Mucosa of descending colon (tissue), 3 donors: ENCODE measurements around the gene FYCO1. TPM values are rescaled to one million over a fixed set of nuclear protein-coding genes. Genes with fewer than 3 reads are reported as not detected.

Experiments
- ATAC-seq: fragments of 200-7000 bp; cut with Tn5 transposase; one replicate; pipeline ENCODE4 v1.9.1; 2020; ENCODE audit warnings: mild to moderate bottlenecking, moderate library complexity
- DNase-seq, 3 donors: peaks; one replicate each; pipeline ENCODE4 v3.0.0-alpha.2; 2020
- H3K36me3 ChIP-seq: fragments of 200-600 bp; one replicate; pipeline ENCODE4 v1.8.0; 2021; ENCODE audit warnings: low read depth, mild to moderate bottlenecking
- H3K4me1 ChIP-seq: fragments of 200-600 bp; one replicate; pipeline ENCODE4 v1.8.0; 2021; ENCODE audit warnings: low read depth, mild to moderate bottlenecking
- H3K4me3 ChIP-seq: fragments of 200-600 bp; one replicate; pipeline ENCODE4 v1.8.0; 2021; ENCODE audit warnings: mild to moderate bottlenecking
- H3K9me3 ChIP-seq: fragments of 200-600 bp; one replicate; pipeline ENCODE4 v1.8.0; 2021; ENCODE audit warnings: mild to moderate bottlenecking
- intact Hi-C, 2 donors: fragments of 100-400 bp; cut with DNase I in 1 of 2; cut with micrococcal nuclease in 1 of 2; formaldehyde crosslinking; loops; one replicate each; pipeline versions ENCODE4 v1.11.0 to v1.11.1; 2022; cut with DNase I, micrococcal nuclease
- total RNA-seq, 3 donors: library from RNA; stranded (reverse); fragmentation: NEBNext Ultra II Directional in 2 of 3; extraction: Animal tissue kit (Norgen Biotek cat#: 25700) in 2 of 3; gene quantifications; one replicate each; pipeline versions ENCODE4 v1.2.1 to v1.2.4, GENCODE V29; 2021 to 2023
- TF ChIP-seq, protein P1 (sequence below): fragments of 200-600 bp; IDR thresholded peaks from one replicate; pipeline ENCODE4 v1.8.0; 2022; ENCODE audit warnings: antibody characterized with exemption, mild to moderate bottlenecking
- donor health status: DM: no; HTN: no; CAD: no; lungs with moderate emphysema.
- donor health status: DM: no; HTN: no; CAD: no.
- donor health status: DM: no; HTN: yes; CAD: no.

FYCO1 gene
- total RNA-seq, 3 donors from 2014 or later: 25.4 to 76.5 (median 27.7) TPM

GRCh38 chr3:45878124-45878523 is 117.5 kb downstream of the FYCO1 start:
- H3K4me1 ChIP-seq: no peaks in the 10 kb centered on the region
- H3K36me3 ChIP-seq: no peaks in the 10 kb centered on the region
- no peak overlapping the region for H3K4me3 ChIP-seq
- TF ChIP-seq, protein P1, sequence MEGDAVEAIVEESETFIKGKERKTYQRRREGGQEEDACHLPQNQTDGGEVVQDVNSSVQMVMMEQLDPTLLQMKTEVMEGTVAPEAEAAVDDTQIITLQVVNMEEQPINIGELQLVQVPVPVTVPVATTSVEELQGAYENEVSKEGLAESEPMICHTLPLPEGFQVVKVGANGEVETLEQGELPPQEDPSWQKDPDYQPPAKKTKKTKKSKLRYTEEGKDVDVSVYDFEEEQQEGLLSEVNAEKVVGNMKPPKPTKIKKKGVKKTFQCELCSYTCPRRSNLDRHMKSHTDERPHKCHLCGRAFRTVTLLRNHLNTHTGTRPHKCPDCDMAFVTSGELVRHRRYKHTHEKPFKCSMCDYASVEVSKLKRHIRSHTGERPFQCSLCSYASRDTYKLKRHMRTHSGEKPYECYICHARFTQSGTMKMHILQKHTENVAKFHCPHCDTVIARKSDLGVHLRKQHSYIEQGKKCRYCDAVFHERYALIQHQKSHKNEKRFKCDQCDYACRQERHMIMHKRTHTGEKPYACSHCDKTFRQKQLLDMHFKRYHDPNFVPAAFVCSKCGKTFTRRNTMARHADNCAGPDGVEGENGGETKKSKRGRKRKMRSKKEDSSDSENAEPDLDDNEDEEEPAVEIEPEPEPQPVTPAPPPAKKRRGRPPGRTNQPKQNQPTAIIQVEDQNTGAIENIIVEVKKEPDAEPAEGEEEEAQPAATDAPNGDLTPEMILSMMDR: no peak
- intact Hi-C loops: no loop called here
- DNase-seq: no peak
- H3K9me3 ChIP-seq: no peaks in the 10 kb centered on the region
- no peak for ATAC-seq

GRCh38 chr3:45874677-45875346 is 120.8 kb downstream of the FYCO1 start:
- ATAC-seq: peak; percentile 45
- intact Hi-C loops: no loop called here

GRCh38 chr3:45873638-45874037 is 122.0 kb downstream of the FYCO1 start:
- Histone ChIP-seq H3K4me1 (no peaks in the 10 kb centered on the region), H3K36me3 (no peaks in the 10 kb centered on the region), H3K9me3 (no peaks in the 10 kb centered on the region), H3K4me3 (no peak overlapping the region)
- TF ChIP-seq, protein P1: no peak
- no peak for DNase-seq
- ATAC-seq: no peak
- intact Hi-C loops: no loop called here

More at GRCh38 chr3:45874677-45875346, 120.8 kb downstream of the FYCO1 start:
- no peaks in the 10 kb centered on the region for H3K36me3 ChIP-seq
- TF ChIP-seq, protein P1: no peak
- no peaks in the 10 kb centered on the region for H3K4me1 ChIP-seq
- H3K9me3 ChIP-seq: no peaks in the 10 kb centered on the region
- DNase-seq: no peak
- H3K4me3 ChIP-seq: no peak overlapping the region

- Histone ChIP-seq H3K9me3 (no peaks in the 10 kb centered on the region), H3K36me3 (no peaks in the 10 kb centered on the region), H3K4me1 (no peaks in the 10 kb centered on the region), H3K4me3 (no peak overlapping the region)
- intact Hi-C loops: no loop called here
- no peak for ATAC-seq
- no peak for DNase-seq
- TF ChIP-seq, protein P1: no peak
Observed at GRCh38 chr3:45873036-45873435, 122.6 kb downstream of the FYCO1 start.

GRCh38 chr3:45872569-45872968 is 123.1 kb downstream of the FYCO1 start:
- no peak for ATAC-seq
- intact Hi-C loops: no loop called here
- Histone ChIP-seq H3K9me3 (no peaks in the 10 kb centered on the region), H3K4me3 (no peak overlapping the region), H3K4me1 (no peaks in the 10 kb centered on the region), H3K36me3 (no peaks in the 10 kb centered on the region)
- TF ChIP-seq, protein P1: no peak
- DNase-seq: no peak
